GM18507 (cell line): ENCODE data around the gene PREB.
"Not testable (repeated sequence)": the region's sequence is repeated elsewhere in the genome, so short reads cannot be mapped to it uniquely, and the experiment has no call there.

Experiments
- DNase-seq: peaks from one replicate; pipeline ENCODE4 v3.0.0; 2011; ENCODE audit warnings: low read depth; ENCODE audit not compliant: insufficient read length; ENCODE audit errors: extremely low spot score
- FAIRE-seq: peaks from 2 replicates; lab custom pipeline; 2011; peaks lifted over from hg19 to GRCh38; lab: Jason Lieb, UNC

PREB gene

DNA sequence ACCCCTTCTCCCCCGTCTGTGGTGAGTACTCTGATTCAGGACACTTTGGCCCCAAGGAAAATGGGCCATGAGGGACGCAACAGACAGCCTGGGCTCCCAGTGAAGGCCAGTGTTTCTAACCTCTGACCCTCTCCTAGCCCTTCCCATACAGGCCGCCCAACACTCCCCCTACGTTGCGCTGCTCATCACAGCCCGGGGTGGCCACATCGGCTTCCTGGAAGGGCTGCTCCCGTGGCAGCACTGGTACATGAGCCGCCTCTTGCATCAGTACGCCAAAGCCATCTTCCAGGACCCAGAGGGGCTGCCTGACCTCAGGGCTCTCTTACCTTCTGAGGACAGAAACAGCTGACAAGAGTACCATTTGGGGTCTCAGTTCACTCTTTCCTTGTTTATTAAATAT is 4.0 kb downstream of the PREB start:
- FAIRE-seq: no peak
- no peak for DNase-seq

GRCh38 chr2:27128668-27129571 is 5.5 kb downstream of the PREB start:
- DNase-seq (no peak), FAIRE-seq (no peak)

DNA sequence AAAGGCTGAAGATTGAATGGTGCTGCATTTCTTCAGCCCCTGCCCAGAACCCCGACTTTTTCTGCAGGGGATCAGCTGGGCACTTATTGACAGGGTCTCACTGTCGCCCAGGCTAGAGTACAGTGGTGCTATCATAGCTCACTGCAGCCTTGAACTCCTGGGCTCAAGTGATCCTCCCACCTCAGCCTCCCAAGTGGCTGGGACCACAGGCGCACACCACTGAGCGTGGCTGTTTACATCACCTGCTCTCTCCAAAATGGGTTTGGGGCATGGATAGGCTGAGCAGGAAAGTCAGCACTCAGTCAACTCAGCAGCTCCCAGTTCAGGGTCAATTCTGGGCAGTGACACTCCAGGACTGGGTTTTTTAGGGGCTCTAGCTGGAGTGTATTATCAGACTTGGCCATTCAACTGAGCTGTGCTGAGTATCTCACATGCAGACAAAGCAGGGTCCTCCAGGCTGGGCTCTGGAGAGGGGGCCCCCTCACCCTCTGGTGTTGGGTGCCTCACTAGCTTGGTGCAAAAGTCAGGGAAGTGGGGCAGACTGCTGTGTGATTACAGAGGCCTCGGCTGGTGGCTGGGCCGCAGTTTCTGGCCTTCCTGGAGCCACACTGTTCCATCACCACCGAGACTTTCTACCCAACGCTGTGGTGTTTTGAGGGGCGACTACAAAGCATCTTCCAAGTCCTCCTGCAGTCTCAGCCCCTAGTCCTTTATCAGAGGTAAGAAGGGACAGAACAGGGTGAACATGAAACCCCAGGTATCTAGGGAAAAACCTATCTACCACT is 6.4 kb downstream of the PREB start:
- DNase-seq (no peak), FAIRE-seq (no peak)

DNA sequence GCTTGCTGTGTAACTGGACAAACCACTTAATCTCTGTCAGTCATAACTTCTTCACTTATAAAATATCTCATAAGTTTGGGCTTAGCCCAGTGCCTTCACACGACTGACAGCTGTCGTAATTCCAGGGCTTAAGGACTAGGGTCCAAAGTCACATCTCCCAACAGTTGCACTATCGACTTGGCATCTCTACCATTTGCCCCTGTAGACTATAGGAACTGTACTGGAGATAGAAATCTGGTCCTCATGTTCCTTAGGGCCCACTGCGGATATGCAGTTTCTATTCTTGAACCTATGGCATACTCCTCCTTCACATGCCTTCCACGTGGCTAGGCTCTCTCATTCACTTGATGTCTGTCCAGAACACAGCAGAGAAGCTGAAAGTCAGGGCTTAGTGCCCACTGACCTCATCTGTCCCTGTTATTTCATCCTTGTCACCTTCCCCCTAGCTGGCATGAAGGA is 8.2 kb downstream of the PREB start:
- no peak for FAIRE-seq
- DNase-seq: no peak

DNA sequence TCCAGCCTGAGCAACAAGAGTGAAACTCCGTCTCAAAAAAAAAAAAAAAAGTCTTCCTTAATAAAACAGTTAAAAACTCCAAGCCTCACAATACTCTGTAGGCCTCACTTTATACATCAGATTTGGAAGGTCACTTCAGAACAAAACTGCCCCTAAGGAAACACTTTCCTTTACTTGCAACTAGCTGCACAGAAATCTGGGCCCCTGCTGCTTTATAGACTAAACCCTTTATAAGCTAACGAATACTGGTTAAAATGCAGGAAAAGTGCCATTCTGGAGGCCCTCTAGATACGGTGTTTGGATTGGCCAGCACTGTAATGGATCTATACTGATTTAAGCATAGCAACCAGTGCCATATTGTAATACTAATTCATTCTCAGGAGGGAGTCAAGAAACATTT is 9.3 kb downstream of the PREB start:
- FAIRE-seq: no peak
- DNase-seq: no peak

DNA sequence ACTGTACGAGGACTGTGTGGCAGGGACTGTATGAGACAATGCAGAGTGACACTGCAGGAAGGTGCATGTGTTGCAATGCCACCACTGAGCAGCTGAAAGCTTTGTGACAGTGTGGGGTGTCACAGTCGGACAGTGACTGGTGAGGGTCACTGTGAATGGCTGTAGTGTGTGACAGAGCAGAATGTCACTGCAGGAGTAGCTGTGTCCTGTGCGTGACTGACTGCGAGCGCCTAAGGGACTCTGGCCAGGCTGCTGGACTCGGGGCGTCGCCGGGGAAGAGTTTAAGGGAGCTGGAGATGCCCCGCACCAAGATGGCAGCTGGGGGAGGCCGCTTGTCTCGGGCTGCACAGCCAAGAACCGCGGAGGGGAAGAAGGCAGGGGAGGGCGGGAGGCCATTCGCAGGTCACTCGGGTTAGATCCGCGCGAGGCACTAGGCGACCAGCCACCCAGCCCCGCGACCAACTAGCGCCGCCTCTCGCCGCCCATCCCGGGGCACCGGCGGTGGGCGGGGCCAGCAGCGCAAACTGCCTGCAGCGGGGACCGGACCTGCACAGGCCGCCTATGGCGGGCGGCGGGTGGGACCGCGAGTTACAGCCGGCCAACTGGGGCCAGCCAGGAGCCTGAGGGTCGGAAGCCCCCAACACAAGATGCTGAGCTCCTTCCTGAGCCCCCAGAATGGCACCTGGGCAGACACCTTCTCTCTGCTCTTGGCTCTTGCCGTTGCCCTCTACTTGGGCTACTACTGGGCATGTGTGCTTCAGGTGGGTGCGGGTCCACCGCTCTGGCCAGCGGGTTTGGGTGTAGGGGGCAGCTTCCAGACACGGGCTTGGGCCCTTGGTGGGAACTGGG is 10.9 kb downstream of the PREB start, which contains the start of gene ABHD1:
TSS of gene ABHD1 (plus strand) at position 514 of the 849 bp plus-strand sequence. CDS start at position 648, 134 bp downstream.
- FAIRE-seq (no peak), DNase-seq (no peak)

- DNase-seq (no peak), FAIRE-seq (no peak)
Observed at GRCh38 chr2:27122791-27123190, 11.6 kb downstream of the PREB start.

DNA sequence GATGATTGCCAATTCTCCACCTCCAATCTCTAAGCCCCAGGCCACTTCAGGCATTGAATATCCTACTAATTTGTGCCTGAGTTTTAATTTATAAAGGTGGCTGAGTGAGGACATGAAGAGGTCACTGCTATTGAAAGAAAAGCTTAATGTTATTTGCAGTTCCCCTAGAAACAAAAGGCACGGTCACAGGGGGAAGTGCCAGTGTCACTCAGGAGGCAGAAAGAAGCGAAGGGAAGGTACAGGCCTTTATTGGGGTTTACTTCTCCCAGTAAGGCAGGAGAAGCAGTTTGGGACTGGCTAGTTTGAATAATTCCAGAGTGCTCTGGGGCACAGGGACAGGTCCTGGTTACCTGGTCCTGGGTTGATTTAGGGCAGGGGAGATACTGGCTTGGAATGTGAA is 12.5 kb downstream of the PREB start:
- DNase-seq (no peak), FAIRE-seq (no peak)

- FAIRE-seq: not testable (repeated sequence)
Observed at GRCh38 chr2:27119330-27119670, 15.1 kb downstream of the PREB start.

DNA sequence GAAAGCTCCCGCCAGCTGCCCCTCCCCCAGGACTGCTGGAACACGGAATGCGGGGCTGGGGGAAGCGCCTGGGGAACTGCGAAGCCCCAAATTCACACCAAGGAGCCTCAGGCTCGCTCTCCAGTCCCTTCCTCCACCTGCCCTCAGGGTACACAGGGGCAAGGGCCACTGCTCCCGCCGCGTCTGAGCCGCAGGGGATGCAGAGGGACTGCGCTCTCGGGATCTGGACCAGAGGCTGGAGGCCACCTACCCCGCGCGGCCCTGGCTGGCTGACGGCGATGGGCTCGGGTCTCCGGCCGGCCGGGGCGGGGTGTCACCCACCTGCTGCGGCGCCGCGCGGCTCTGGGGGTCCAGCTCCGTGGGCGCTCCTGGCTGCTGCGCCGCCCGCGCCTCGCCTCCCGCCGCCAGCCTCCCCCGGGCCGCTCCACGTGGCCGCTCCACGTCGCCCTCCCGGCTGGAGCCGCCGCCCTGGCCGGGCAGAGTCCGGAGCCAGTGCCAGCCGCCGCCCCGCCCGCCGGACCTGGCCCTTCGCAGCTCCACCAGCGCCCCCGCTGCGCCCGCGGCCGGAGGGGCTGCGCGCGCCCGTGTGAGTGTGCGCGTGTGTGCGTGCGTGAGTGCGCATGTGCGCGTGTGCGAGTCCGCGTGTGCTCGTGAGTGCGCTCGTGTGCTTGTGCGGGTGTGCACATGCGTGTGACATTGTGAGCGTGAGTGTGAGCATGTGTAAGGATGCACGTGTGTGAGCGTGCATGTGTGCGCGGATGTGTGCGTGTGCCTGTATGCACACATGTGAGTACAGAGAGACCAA is 15.7 kb downstream of the PREB start, which contains the start of gene CGREF1:
TSS of gene CGREF1 (minus strand) at position 604 of the 805 bp plus-strand sequence. CDS start 14,762 bp downstream, outside the sequence.
- FAIRE-seq: no peak
- no peak for DNase-seq

More at GRCh38 chr2:27119330-27119670, 15.1 kb downstream of the PREB start:
- not testable (repeated sequence) for DNase-seq

DNA sequence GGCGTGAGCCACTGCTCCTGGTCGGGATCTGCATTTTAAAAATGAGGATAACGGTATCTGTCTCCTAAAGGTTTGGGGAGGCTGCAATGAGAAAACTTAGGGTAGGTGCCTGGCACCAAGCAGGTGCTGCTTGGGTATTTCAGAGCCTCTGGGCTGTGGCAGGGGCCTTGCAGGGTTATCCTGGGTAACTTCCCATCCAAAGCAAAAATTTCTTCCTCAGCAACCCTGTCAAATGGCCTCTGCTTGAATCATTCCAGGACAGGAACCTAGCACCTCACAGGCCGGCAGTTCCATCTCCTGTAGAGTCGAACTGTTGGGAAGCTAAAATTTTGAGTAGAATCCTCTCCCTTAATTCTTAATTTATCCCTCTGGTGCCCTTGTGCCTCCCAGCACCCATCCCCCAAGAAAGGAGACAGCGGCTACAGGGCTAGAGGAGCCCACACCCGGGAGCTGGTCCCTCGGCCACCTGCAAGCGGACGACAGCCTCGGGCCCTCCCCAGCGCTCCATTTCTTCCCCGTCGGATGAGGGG is 16.4 kb downstream of the PREB start:
- FAIRE-seq (no peak), DNase-seq (no peak)

DNA sequence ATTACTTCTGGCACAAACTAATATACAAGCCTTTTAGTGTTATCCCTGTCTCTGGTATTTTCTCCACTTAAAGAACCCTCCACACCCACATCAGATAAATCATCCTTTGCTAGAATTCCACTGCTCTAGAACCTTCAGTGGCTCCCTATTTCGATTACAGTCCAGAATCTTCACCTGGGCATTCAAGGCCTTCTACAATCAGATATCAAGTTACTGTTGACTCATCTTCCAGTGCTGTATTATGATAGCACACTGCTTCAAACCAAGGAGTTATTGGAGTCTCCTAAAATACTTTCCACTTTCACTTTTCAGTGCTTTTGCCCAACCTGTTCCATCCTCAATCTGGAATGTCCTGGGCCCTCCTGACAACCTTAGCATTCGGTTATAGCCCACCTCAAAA is 18.9 kb downstream of the PREB start:
- FAIRE-seq (no peak), DNase-seq (no peak)

GRCh38 chr2:27111392-27112078 is 22.9 kb downstream of the PREB start:
- FAIRE-seq, DNase-seq: not testable (repeated sequence)

DNA sequence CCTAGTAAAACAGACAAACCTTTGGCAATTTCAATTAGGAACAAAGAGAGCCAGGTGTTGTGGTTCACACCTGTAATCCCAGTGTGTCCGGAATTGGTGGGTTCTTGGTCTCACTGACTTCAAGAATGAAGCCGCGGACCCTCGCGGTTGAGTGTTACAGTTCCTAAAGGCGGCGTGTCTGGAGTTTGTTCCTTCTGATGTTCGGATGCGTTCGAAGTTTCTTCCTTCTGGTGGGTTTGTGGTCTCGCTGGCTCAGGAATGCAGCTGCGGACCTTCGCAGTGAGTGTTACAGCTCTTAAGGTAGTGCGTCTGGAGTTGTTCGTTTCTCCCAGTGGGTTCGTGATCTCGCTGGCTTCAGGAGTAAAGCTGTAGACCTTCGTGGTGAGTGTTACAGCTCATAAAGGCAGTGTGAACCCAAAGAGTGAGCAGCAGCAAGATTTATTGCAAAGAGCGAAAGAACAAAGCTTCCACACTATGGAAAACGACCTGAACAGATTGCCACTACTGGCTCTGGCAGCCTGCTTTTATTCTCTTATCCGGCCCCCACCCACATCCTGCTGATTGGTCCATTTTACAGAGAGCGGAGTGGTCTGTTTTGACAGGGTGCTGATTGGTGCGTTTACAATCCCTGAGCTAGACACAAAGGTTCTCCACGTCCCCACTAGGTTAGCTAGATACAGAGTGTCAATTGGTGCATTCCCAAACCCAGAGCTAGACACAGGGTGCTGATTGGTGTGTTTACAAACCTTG is 23.7 kb downstream of the PREB start:
- not testable (repeated sequence) for FAIRE-seq, DNase-seq

GRCh38 chr2:27109083-27109482 is 25.4 kb downstream of the PREB start:
- no peak for DNase-seq
- FAIRE-seq: no peak

- no peak for FAIRE-seq
- no peak for DNase-seq
Observed at GRCh38 chr2:27108221-27108620, 26.2 kb downstream of the PREB start.

DNA sequence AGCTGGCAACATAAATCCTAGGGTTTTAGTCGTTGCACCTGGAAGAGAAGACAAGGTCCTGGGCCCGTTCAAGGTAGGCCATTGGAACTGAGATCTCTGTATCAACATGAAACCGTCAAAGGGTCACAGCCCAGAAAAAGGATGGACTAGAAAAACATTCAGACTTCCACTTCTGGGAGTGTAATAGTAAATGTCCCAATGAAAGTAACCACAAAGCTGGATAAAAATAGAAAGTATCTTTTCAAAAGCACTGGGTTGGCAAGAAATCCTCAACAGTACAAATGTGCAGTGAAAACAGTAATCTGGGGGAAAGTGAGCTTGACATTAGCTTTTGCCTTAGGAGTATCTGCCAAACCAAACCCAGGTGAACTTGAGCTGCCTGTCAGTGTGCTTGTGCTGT is 28.5 kb downstream of the PREB start:
- FAIRE-seq (no peak), DNase-seq (no peak)
